ENCODE measurements around the gene PRKN.

The PRKN gene

GRCh38 chr6:161347988-161348627 is 1379.5 kb downstream of the PRKN start:
- no peak for ATAC-seq
- no peak for TF ChIP-seq TCF4 (CRISPR knock-in tag; IDR thresholded peaks at IDR 0.05; ENCODE audit: borderline replicate concordance)
- no peak for TF ChIP-seq ZC3H10 (CRISPR knock-in tag; IDR thresholded peaks at IDR 0.05)
- no peak for TF ChIP-seq ZFP30 (CRISPR knock-in tag; IDR thresholded peaks at IDR 0.05)
- TF ChIP-seq TOX (CRISPR knock-in tag; IDR thresholded peaks at IDR 0.05; ENCODE audit: borderline replicate concordance), result no peak
- no peak for TF ChIP-seq ESRRG (CRISPR knock-in tag; IDR thresholded peaks at IDR 0.05)
- TF ChIP-seq BACH2 (CRISPR knock-in tag; IDR thresholded peaks at IDR 0.05; ENCODE audit: borderline replicate concordance), result no peak
- TF ChIP-seq ISL1 (CRISPR knock-in tag; IDR thresholded peaks at IDR 0.05), result no peak
- TF ChIP-seq ZNF565 (CRISPR knock-in tag; conservative IDR thresholded peaks at IDR 0.05; ENCODE audit: low read depth), result no peak

- ATAC-seq, result no peak
- TF ChIP-seq CREB5 (CRISPR knock-in tag; IDR thresholded peaks at IDR 0.05; ENCODE audit: low read depth) (no peak), BACH2 (CRISPR knock-in tag; IDR thresholded peaks at IDR 0.05; ENCODE audit: borderline replicate concordance) (no peak), ZNF70 (CRISPR knock-in tag; IDR thresholded peaks at IDR 0.05) (no peak), ZNF8 (CRISPR knock-in tag; IDR thresholded peaks at IDR 0.05) (no peak), ISL1 (CRISPR knock-in tag; IDR thresholded peaks at IDR 0.05) (no peak), ESRRG (CRISPR knock-in tag; IDR thresholded peaks at IDR 0.05) (no peak), CSRNP3 (CRISPR knock-in tag; IDR thresholded peaks at IDR 0.05) (no peak), ZFP30 (CRISPR knock-in tag; IDR thresholded peaks at IDR 0.05) (no peak), OSR1 (CRISPR knock-in tag; IDR thresholded peaks at IDR 0.05) (no peak), TCF4 (CRISPR knock-in tag; IDR thresholded peaks at IDR 0.05; ENCODE audit: borderline replicate concordance) (no peak), CSDC2 (CRISPR knock-in tag; IDR thresholded peaks at IDR 0.05) (no peak), TSHZ2 (CRISPR knock-in tag; IDR thresholded peaks at IDR 0.05) (no peak), PATZ1 (CRISPR knock-in tag; IDR thresholded peaks at IDR 0.05; ENCODE audit: borderline replicate concordance) (no peak), ZC3H10 (CRISPR knock-in tag; IDR thresholded peaks at IDR 0.05) (no peak), POU6F1 (CRISPR knock-in tag; IDR thresholded peaks at IDR 0.05; ENCODE audit: borderline replicate concordance, low read depth) (no peak)
These were observed 1380.4 kb downstream of the PRKN start for GRCh38 chr6:161347125-161347524.

GRCh38 chr6:161346717-161347116 is 1380.8 kb downstream of the PRKN start:
- no peak for TF ChIP-seq ZFP30 (CRISPR knock-in tag; IDR thresholded peaks at IDR 0.05)
- TF ChIP-seq TSHZ2 (CRISPR knock-in tag; IDR thresholded peaks at IDR 0.05), result no peak
- no peak for TF ChIP-seq ZNF565 (CRISPR knock-in tag; conservative IDR thresholded peaks at IDR 0.05; ENCODE audit: low read depth)
- ATAC-seq, result no peak

Measured in SK-N-SH treated with all-trans-retinoic acid at 6 μM for 48 hours (cell line).